K562 (cell line): ENCODE data around the gene OIT3. TPM values are rescaled to one million over a fixed set of nuclear protein-coding genes. Genes with fewer than 3 reads are reported as not detected.

Experiments
- ATAC-seq: fragments of 200-7000 bp; cut with Tn5 transposase; 3 replicates; pipeline ENCODE4 v1.9.1; 2020; ENCODE audit warnings: moderate library complexity
- BruUV-seq: library from RNA; stranded (reverse); fragments of 400-500 nt; replicated peaks from 2 replicates; lab custom pipeline; 2021; lab: Mats Ljungman, UMichigan
- CTCF ChIA-PET: fragments of 300-600 bp; formaldehyde crosslinking; extraction: SDS; loops from one replicate; lab custom pipeline; 2021; ENCODE audit warnings: low intra/inter-chr PET ratio; lab: Yijun Ruan, JAX
- POLR2A ChIA-PET: fragments of 300-600, 350-650 bp; sonication (Branson Sonifier 250); formaldehyde crosslinking; extraction: SDS; loops from one replicate; lab custom pipeline; 2021; ENCODE audit warnings: antibody characterized with exemption, inconsistent platforms; lab: Yijun Ruan, JAX
- DNase-seq, 4 experiments: peaks; one replicate each; pipeline versions ENCODE4 v3.0.0 to v3.0.0-alpha.2; 2011 to 2018; ENCODE audit warnings: low spot score in 3 of 4, mixed read lengths in 3 of 4; ENCODE audit errors: extremely low read depth in 1 of 4
- FAIRE-seq: peaks from 2 replicates; lab custom pipeline; 2011; peaks lifted over from hg19 to GRCh38; lab: Jason Lieb, UNC
- H2AFZ ChIP-seq: 2 replicates; pipeline ENCODE4 v1.6.0; 2011; ENCODE audit warnings: low read depth, low read length, control low read depth, inconsistent platforms
- H3K27ac ChIP-seq: fragments of 200-600 bp; 3 replicates; pipeline ENCODE4 v1.8.0; 2011; ENCODE audit warnings: low read depth, mild to moderate bottlenecking, control low read depth, inconsistent platforms, low read length, moderate library complexity, mixed read lengths; ENCODE audit errors: extremely low read depth
- H3K27me3 ChIP-seq, 2 experiments: fragments of 300-600 bp in 1 of 2; 2 replicates in 1 of 2; 3 replicates in 1 of 2; pipeline versions ENCODE4 v1.6.0 to v1.8.0; 2011; ENCODE audit warnings: inconsistent platforms in 2 of 2, low read length in 2 of 2, mild to moderate bottlenecking in 1 of 2, mixed read lengths in 1 of 2, moderate library complexity in 1 of 2; ENCODE audit not compliant: control insufficient read depth in 2 of 2, insufficient read depth in 2 of 2
- H3K36me3 ChIP-seq: fragments of 300-600 bp; 3 replicates; pipeline ENCODE4 v1.8.0; 2011; ENCODE audit warnings: mild to moderate bottlenecking, low read length, inconsistent platforms; ENCODE audit not compliant: control insufficient read depth, insufficient read depth
- H3K4me1 ChIP-seq, 2 experiments: fragments of 200-600 bp in 1 of 2; replicated peaks in 1 of 2; 2 replicates in 1 of 2; 3 replicates in 1 of 2; pipeline versions ENCODE4 v1.5.1 to v1.8.0; 2011; ENCODE audit warnings: inconsistent platforms in 2 of 2, low read length in 2 of 2, mild to moderate bottlenecking in 1 of 2, mixed read lengths in 1 of 2, moderate library complexity in 1 of 2; ENCODE audit not compliant: control insufficient read depth in 2 of 2, insufficient read depth in 2 of 2
- H3K4me2 ChIP-seq: 2 replicates; pipeline ENCODE4 v1.6.1; 2011; ENCODE audit warnings: low read length, control low read depth, inconsistent platforms, mixed read lengths; ENCODE audit not compliant: insufficient read depth
- H3K4me3 ChIP-seq: fragments of 200-600 bp; sonication (generic), shearing (Covaris generic); 2 replicates; pipeline ENCODE4 v1.5.1; 2016; ENCODE audit warnings: control low read depth, inconsistent platforms
- H3K79me2 ChIP-seq: fragments of 200-600 bp; 3 replicates; pipeline ENCODE4 v1.8.0; 2011; ENCODE audit warnings: low read length, inconsistent platforms; ENCODE audit not compliant: control insufficient read depth, insufficient read depth
- H3K9ac ChIP-seq, 2 experiments: 2 replicates each; pipeline versions ENCODE4 v1.6.0 to v1.6.1; 2011; ENCODE audit warnings: low read depth in 2 of 2, low read length in 2 of 2, control low read depth in 1 of 2, inconsistent platforms in 1 of 2, mild to moderate bottlenecking in 1 of 2, mixed read lengths in 1 of 2; ENCODE audit not compliant: insufficient read depth in 1 of 2
- H3K9me1 ChIP-seq: one replicate; pipeline ENCODE4 v1.6.0; 2011; ENCODE audit warnings: inconsistent platforms, mild to moderate bottlenecking, low read length, moderate library complexity; ENCODE audit not compliant: control insufficient read depth, insufficient read depth
- H3K9me3 ChIP-seq: replicated peaks from 2 replicates; pipeline ENCODE4 v1.5.1; 2011; ENCODE audit warnings: low read depth, low read length, inconsistent platforms; ENCODE audit not compliant: control insufficient read depth, insufficient read depth
- H4K20me1 ChIP-seq: replicated peaks from 2 replicates; pipeline ENCODE4 v1.6.1; 2011; ENCODE audit warnings: low read length, inconsistent platforms, mixed read lengths; ENCODE audit not compliant: control insufficient read depth, insufficient read depth
- EWSR1 ChIP-seq: fragments of 450-650 bp; IDR thresholded peaks from 2 replicates; pipeline ENCODE4 v1.6.1; 2018; ENCODE audit warnings: borderline replicate concordance, mild to moderate bottlenecking, low read depth, moderate library complexity; ENCODE audit not compliant: partially characterized antibody
- FOXK1 ChIP-seq: sonication (generic); formaldehyde crosslinking; IDR thresholded peaks from 2 replicates; pipeline ENCODE4 v1.8.0; 2022; ENCODE audit warnings: missing genetic modification reagents, mild to moderate bottlenecking, borderline replicate concordance
- KAT7 ChIP-seq: sonication (generic); formaldehyde crosslinking; IDR thresholded peaks from 2 replicates; pipeline ENCODE4 v1.8.0; 2022; ENCODE audit warnings: missing genetic modification reagents, mild to moderate bottlenecking, borderline replicate concordance
- MCM3 ChIP-seq: fragments of 450-650 bp; IDR thresholded peaks from 2 replicates; pipeline ENCODE4 v1.6.1; 2016
- MTA1 ChIP-seq: fragments of 450-650 bp; IDR thresholded peaks from 2 replicates; pipeline ENCODE4 v1.6.1; 2017; ENCODE audit warnings: borderline replicate concordance
- SMAD3 ChIP-seq: fragments of 450-650 bp; formaldehyde crosslinking; conservative IDR thresholded peaks from 2 replicates; pipeline ENCODE4 v1.4.0; 2020; ENCODE audit warnings: mild to moderate bottlenecking
- ZKSCAN3 ChIP-seq: fragments of 250-450 bp; sonication (Bioruptor Pico); IDR thresholded peaks from 2 replicates; pipeline ENCODE4 v1.4.0; 2020
- ZNF274 ChIP-seq: IDR thresholded peaks from 2 replicates; pipeline ENCODE4 v1.6.1; 2011; ENCODE audit warnings: low read depth, mild to moderate bottlenecking, low read length, moderate library complexity, borderline replicate concordance
- WGBS: fragments of 100-300 bp; shearing (Covaris generic); methylation state at CpG from one replicate; pipeline ENCODE4 v1.1.6; 2016; ENCODE audit warnings: low coverage, mixed read lengths; ENCODE audit not compliant: insufficient coverage; ENCODE audit errors: missing lambda C conversion rate; 5-methylcytosine and 5-hydroxymethylcytosine counted together
- in situ Hi-C: fragments of 300-500 bp; cut with MboI; formaldehyde crosslinking; loops from 4 replicates; pipeline ENCODE4 v1.15.0; 2018; ENCODE audit warnings: inconsistent platforms, mixed read lengths
- intact Hi-C: fragments of 100-400 bp; cut with micrococcal nuclease; formaldehyde crosslinking; loops from 2 replicates; pipeline ENCODE4 v1.14.2; 2022
- polyA plus RNA-seq, 8 experiments: library from polyadenylated mRNA; depleted of rRNA in 4 of 8; stranded (reverse) in 5 of 8; unstranded in 3 of 8; fragments of >200 nt; fragmentation: Nextera tagmentation in 2 of 8; fragmentation: Illumina TruSeq in 1 of 8; extraction: Ambion mirVana in 2 of 8; extraction: Trizol in 1 of 8; gene quantifications; 2 replicates each; pipeline versions ENCODE4 v1.2.1 to v1.2.3, GENCODE V29; 2011 to 2014; ENCODE audit warnings: inconsistent platforms in 1 of 8, missing spikeins in 1 of 8
- total RNA-seq, 7 experiments: library from RNA; depleted of rRNA in 6 of 7; stranded (reverse); fragments of >200 nt in 6 of 7; fragmentation: Illumina TruSeq in 2 of 7; extraction: Trizol in 2 of 7; gene quantifications; 2 replicates each; pipeline versions ENCODE4 v1.2.1 to v1.2.3, GENCODE V29; 2011 to 2021; ENCODE audit warnings: low replicate concordance in 1 of 7
- TF ChIP-seq, protein P1 (sequence below): fragments of 200-600 bp; sonication (generic); IDR thresholded peaks from one replicate; pipeline ENCODE4 v1.6.1; 2012; ENCODE audit warnings: mild to moderate bottlenecking, low read depth, low read length, inconsistent platforms

OIT3 gene
- total and polyA plus RNA-seq, 9 of the 15 experiments (the other 6 are each of a cell fraction or from before 2014, with no cell fraction given) = not detected

DNA sequence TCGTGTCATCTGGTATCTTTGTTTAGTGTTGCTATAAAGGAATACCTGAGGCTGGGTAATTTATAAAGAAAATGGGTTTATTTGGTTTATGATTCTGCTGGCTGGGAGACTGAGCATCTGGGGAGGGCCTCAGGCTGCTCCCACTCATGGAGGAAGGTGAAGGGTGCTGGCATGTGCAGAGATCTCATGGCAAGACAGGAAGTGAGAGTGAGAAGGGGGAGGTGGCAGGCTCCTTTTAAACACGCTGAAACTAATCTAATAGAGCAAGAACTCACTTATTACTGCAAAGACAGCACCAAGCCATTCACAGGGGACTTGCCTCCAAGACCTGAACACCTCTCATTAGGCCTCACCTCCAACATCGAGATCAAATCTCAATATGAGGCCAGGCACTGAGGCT, 11.3 kb downstream of the OIT3 start:
- CTCF ChIA-PET = no interaction called here
- no peak overlapping the region for H3K4me2 ChIP-seq
- no peaks in the 10 kb centered on the region for H3K9me1 ChIP-seq
- H3K36me3 ChIP-seq = no peaks in the 10 kb centered on the region
- H3K9ac ChIP-seq = no peak overlapping the region
- H3K4me1 ChIP-seq = peaks cover 3 to 9% of the 10 kb centered on the region in 2 experiments; a peak in 3 of 5 replicates
- no peaks in the 10 kb centered on the region for H3K27me3 ChIP-seq
- no TSS peak for BruUV-seq
- H4K20me1 ChIP-seq = no peaks in the 10 kb centered on the region
- H2AFZ ChIP-seq = no peak overlapping the region
- H3K27ac ChIP-seq = no peak overlapping the region
- DNase-seq (no peak), FAIRE-seq (no peak), ATAC-seq (no peak)
- 41% methylated on average over 3 of the region's 3 CpGs for WGBS
- intact Hi-C loops (loop anchor here (10.0 kb wide), 1 partner anchor 160 kb away; no protein-coding TSS in a partner anchor), in situ Hi-C loops (no loop called here)
- POLR2A ChIA-PET = no interaction called here
- no peaks in the 10 kb centered on the region for H3K79me2 ChIP-seq
- H3K9me3 ChIP-seq = no peaks in the 10 kb centered on the region
- H3K4me3 ChIP-seq = no peak overlapping the region
- TF ChIP-seq MCM3 (no peak), SMAD3 (CRISPR knock-in tag) (no peak), FOXK1 (CRISPR knock-in tag) (no peak), EWSR1 (no peak), ZKSCAN3 (CRISPR knock-in tag) (no peak), ZNF274 (no peak), KAT7 (CRISPR knock-in tag) (no peak), MTA1 (no peak)
- TF ChIP-seq, protein P1, sequence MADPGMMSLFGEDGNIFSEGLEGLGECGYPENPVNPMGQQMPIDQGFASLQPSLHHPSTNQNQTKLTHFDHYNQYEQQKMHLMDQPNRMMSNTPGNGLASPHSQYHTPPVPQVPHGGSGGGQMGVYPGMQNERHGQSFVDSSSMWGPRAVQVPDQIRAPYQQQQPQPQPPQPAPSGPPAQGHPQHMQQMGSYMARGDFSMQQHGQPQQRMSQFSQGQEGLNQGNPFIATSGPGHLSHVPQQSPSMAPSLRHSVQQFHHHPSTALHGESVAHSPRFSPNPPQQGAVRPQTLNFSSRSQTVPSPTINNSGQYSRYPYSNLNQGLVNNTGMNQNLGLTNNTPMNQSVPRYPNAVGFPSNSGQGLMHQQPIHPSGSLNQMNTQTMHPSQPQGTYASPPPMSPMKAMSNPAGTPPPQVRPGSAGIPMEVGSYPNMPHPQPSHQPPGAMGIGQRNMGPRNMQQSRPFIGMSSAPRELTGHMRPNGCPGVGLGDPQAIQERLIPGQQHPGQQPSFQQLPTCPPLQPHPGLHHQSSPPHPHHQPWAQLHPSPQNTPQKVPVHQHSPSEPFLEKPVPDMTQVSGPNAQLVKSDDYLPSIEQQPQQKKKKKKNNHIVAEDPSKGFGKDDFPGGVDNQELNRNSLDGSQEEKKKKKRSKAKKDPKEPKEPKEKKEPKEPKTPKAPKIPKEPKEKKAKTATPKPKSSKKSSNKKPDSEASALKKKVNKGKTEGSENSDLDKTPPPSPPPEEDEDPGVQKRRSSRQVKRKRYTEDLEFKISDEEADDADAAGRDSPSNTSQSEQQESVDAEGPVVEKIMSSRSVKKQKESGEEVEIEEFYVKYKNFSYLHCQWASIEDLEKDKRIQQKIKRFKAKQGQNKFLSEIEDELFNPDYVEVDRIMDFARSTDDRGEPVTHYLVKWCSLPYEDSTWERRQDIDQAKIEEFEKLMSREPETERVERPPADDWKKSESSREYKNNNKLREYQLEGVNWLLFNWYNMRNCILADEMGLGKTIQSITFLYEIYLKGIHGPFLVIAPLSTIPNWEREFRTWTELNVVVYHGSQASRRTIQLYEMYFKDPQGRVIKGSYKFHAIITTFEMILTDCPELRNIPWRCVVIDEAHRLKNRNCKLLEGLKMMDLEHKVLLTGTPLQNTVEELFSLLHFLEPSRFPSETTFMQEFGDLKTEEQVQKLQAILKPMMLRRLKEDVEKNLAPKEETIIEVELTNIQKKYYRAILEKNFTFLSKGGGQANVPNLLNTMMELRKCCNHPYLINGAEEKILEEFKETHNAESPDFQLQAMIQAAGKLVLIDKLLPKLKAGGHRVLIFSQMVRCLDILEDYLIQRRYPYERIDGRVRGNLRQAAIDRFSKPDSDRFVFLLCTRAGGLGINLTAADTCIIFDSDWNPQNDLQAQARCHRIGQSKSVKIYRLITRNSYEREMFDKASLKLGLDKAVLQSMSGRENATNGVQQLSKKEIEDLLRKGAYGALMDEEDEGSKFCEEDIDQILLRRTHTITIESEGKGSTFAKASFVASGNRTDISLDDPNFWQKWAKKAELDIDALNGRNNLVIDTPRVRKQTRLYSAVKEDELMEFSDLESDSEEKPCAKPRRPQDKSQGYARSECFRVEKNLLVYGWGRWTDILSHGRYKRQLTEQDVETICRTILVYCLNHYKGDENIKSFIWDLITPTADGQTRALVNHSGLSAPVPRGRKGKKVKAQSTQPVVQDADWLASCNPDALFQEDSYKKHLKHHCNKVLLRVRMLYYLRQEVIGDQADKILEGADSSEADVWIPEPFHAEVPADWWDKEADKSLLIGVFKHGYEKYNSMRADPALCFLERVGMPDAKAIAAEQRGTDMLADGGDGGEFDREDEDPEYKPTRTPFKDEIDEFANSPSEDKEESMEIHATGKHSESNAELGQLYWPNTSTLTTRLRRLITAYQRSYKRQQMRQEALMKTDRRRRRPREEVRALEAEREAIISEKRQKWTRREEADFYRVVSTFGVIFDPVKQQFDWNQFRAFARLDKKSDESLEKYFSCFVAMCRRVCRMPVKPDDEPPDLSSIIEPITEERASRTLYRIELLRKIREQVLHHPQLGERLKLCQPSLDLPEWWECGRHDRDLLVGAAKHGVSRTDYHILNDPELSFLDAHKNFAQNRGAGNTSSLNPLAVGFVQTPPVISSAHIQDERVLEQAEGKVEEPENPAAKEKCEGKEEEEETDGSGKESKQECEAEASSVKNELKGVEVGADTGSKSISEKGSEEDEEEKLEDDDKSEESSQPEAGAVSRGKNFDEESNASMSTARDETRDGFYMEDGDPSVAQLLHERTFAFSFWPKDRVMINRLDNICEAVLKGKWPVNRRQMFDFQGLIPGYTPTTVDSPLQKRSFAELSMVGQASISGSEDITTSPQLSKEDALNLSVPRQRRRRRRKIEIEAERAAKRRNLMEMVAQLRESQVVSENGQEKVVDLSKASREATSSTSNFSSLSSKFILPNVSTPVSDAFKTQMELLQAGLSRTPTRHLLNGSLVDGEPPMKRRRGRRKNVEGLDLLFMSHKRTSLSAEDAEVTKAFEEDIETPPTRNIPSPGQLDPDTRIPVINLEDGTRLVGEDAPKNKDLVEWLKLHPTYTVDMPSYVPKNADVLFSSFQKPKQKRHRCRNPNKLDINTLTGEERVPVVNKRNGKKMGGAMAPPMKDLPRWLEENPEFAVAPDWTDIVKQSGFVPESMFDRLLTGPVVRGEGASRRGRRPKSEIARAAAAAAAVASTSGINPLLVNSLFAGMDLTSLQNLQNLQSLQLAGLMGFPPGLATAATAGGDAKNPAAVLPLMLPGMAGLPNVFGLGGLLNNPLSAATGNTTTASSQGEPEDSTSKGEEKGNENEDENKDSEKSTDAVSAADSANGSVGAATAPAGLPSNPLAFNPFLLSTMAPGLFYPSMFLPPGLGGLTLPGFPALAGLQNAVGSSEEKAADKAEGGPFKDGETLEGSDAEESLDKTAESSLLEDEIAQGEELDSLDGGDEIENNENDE = no peak
